T1000 (cell line): Measurements from ENCODE around the gene CCDC110.
A peak's percentile ranks its signal among the peaks of the same experiment; 100 is the strongest.

Experiments
- DNase-seq: peaks from one replicate; lab custom pipeline; 2025; ENCODE audit warnings: mixed read lengths; lab: John Stamatoyannopoulos, UW

Gene CCDC110

GRCh38 chr4:185472103-185472542 lies 590 bp upstream of the CCDC110 start:
- DNase-seq, result no peak

- DNase-seq, result no peak
Observed at GRCh38 chr4:185470501-185471195, 885 bp downstream of the CCDC110 start.

- no peak for DNase-seq
Observed at GRCh38 chr4:185469580-185470154, 1.9 kb downstream of the CCDC110 start.

GRCh38 chr4:185468999-185469398 lies 2.5 kb downstream of the CCDC110 start:
- no peak for DNase-seq

GRCh38 chr4:185467991-185468390 lies 3.5 kb downstream of the CCDC110 start:
- no peak for DNase-seq

GRCh38 chr4:185467101-185467500 lies 4.4 kb downstream of the CCDC110 start:
- DNase-seq, result no peak

GRCh38 chr4:185465707-185466106 lies 5.8 kb downstream of the CCDC110 start:
- DNase-seq, result no peak

- DNase-seq, result no peak
Observed at GRCh38 chr4:185464887-185465286, 6.6 kb downstream of the CCDC110 start.

- no peak for DNase-seq
Observed at GRCh38 chr4:185464183-185464582, 7.3 kb downstream of the CCDC110 start.

GRCh38 chr4:185463541-185463940 lies 8.0 kb downstream of the CCDC110 start:
- no peak for DNase-seq

GRCh38 chr4:185461565-185461964 lies 10.0 kb downstream of the CCDC110 start:
- DNase-seq, result no peak

- no peak for DNase-seq
Observed at GRCh38 chr4:185457136-185457535, 14.4 kb downstream of the CCDC110 start.

GRCh38 chr4:185456131-185456530 lies 15.4 kb downstream of the CCDC110 start:
- DNase-seq, result no peak

- DNase-seq, result no peak
Observed at GRCh38 chr4:185445209-185445608, 26.3 kb downstream of the CCDC110 start.

- DNase-seq, result no peak
Observed at GRCh38 chr4:185441479-185441878, 30.1 kb downstream of the CCDC110 start.

- no peak for DNase-seq
Observed at GRCh38 chr4:185437809-185438208, 33.7 kb downstream of the CCDC110 start.

- DNase-seq, result no peak
Observed at GRCh38 chr4:185435466-185435865, 36.1 kb downstream of the CCDC110 start.

GRCh38 chr4:185429660-185430059 lies 41.9 kb downstream of the CCDC110 start:
- DNase-seq, result no peak

GRCh38 chr4:185426960-185427688 lies 44.4 kb downstream of the CCDC110 start:
- DNase-seq, result no peak

- peak; percentile 52 for DNase-seq
Observed at GRCh38 chr4:185425647-185426352, 45.7 kb downstream of the CCDC110 start, which contains the start of gene UFSP2. Gene UFSP2, minus strand, starts transcription at chr4:185425964. Its CDS starts 96 bp downstream, at chr4:185425868.

- DNase-seq, result no peak
Observed at GRCh38 chr4:185424905-185425646, 46.5 kb downstream of the CCDC110 start.
